ENCODE results near the gene AADACL2.

The AADACL2 gene

GRCh38 chr3:151796105-151796680, 62.5 kb downstream of the AADACL2 start:
- Histone ChIP-seq H3K9me3 (no peaks in the 10 kb centered on the region), H3K36me3 (no peaks in the 10 kb centered on the region), H3K27me3 (no peaks in the 10 kb centered on the region), H3K4me3 (ENCODE audit: low read depth, low read length) (no peak overlapping the region), H3K4me1 (peaks cover 4% of the 10 kb centered on the region; the same call in 1 of the 2 replicates)
- TF ChIP-seq CTCF (IDR thresholded peaks at IDR 0.05; ENCODE audit: low read depth, low read length): no peak
- no peak for DNase-seq

GRCh38 chr3:151798466-151798865, 64.7 kb downstream of the AADACL2 start:
- Histone ChIP-seq H3K9me3 (no peaks in the 10 kb centered on the region), H3K4me3 (ENCODE audit: low read depth, low read length) (no peak overlapping the region), H3K27me3 (no peaks in the 10 kb centered on the region), H3K36me3 (no peaks in the 10 kb centered on the region), H3K4me1 (peaks cover 4% of the 10 kb centered on the region; the same call in 1 of the 2 replicates)
- DNase-seq: no peak
- TF ChIP-seq CTCF (IDR thresholded peaks at IDR 0.05; ENCODE audit: low read depth, low read length): no peak

- Histone ChIP-seq H3K9me3 (no peaks in the 10 kb centered on the region), H3K4me3 (ENCODE audit: low read depth, low read length) (no peak overlapping the region), H3K27me3 (no peaks in the 10 kb centered on the region), H3K36me3 (no peaks in the 10 kb centered on the region), H3K4me1 (peaks cover 4% of the 10 kb centered on the region; the same call in 1 of the 2 replicates)
- no peak for TF ChIP-seq CTCF (IDR thresholded peaks at IDR 0.05; ENCODE audit: low read depth, low read length)
- no peak for DNase-seq
Observed at GRCh38 chr3:151800431-151800830, 66.7 kb downstream of the AADACL2 start.

- Histone ChIP-seq H3K4me3 (ENCODE audit: low read depth, low read length) (no peak overlapping the region), H3K27me3 (no peaks in the 10 kb centered on the region), H3K9me3 (no peaks in the 10 kb centered on the region; the same call in 1 of the 2 replicates), H3K36me3 (no peaks in the 10 kb centered on the region), H3K4me1 (no peaks in the 10 kb centered on the region)
- TF ChIP-seq CTCF (IDR thresholded peaks at IDR 0.05; ENCODE audit: low read depth, low read length): no peak
- no peak for DNase-seq
Observed at GRCh38 chr3:151804267-151804666, 70.5 kb downstream of the AADACL2 start.

- DNase-seq: no peak
- no peak for TF ChIP-seq CTCF (IDR thresholded peaks at IDR 0.05; ENCODE audit: low read depth, low read length)
- H3K27me3 ChIP-seq: no peaks in the 10 kb centered on the region
- H3K4me1 ChIP-seq: no peaks in the 10 kb centered on the region
- no peaks in the 10 kb centered on the region; the same call in 1 of the 2 replicates for H3K9me3 ChIP-seq
- no peak overlapping the region for H3K4me3 ChIP-seq (ENCODE audit: low read depth, low read length)
- no peaks in the 10 kb centered on the region for H3K36me3 ChIP-seq
Observed at GRCh38 chr3:151806838-151807237, 73.1 kb downstream of the AADACL2 start.
